GM12878 (cell line): ENCODE results near the gene KDM3B. TPM values are rescaled to one million over a fixed set of nuclear protein-coding genes. Genes with fewer than 3 reads are reported as not detected.

ENCODE experiments used
- ATAC-seq: fragments of 200-7000 bp; cut with Tn5 transposase; 3 replicates; pipeline ENCODE4 v1.9.1; 2020; ENCODE audit warnings: mild to moderate bottlenecking, moderate library complexity
- Bru-seq: library from RNA; stranded (reverse); fragments of 400-500 nt; gene quantifications from one replicate; lab custom pipeline; 2021; lab: Mats Ljungman, UMichigan
- BruChase-seq, 2 experiments: library from RNA; stranded (reverse); fragments of 400-500 nt; gene quantifications; one replicate each; lab custom pipeline; 2021; lab: Mats Ljungman, UMichigan
- BruUV-seq: library from RNA; stranded (reverse); fragments of 400-500 nt; replicated peaks from 2 replicates; lab custom pipeline; 2021; lab: Mats Ljungman, UMichigan
- CTCF ChIA-PET: fragments of 300-600 bp; sonication (Branson Sonifier 250); formaldehyde crosslinking; extraction: SDS; loops from one replicate; lab custom pipeline; 2021; ENCODE audit warnings: inconsistent platforms; lab: Yijun Ruan, JAX
- POLR2A ChIA-PET: fragments of 350-600 bp; formaldehyde crosslinking; extraction: SDS; loops from one replicate; lab custom pipeline; 2021; ENCODE audit warnings: inconsistent platforms; lab: Charles Lee
- RAD21 ChIA-PET: fragments of 300-600 bp; sonication (Branson Sonifier 250); formaldehyde crosslinking; loops from one replicate; lab custom pipeline; 2023; ENCODE audit warnings: antibody characterized with exemption; ENCODE audit not compliant: unreplicated experiment; lab: Charles Lee
- SMC1A ChIA-PET: fragments of 300-600 bp; sonication (Branson Sonifier 250); formaldehyde crosslinking; loops from one replicate; lab custom pipeline; 2023; ENCODE audit not compliant: unreplicated experiment, uncharacterized antibody; lab: Charles Lee
- DNase-seq: peaks from one replicate; pipeline ENCODE4 v3.0.0-alpha.2; 2011; ENCODE audit warnings: low read depth, low spot score
- FAIRE-seq: peaks from 3 replicates; lab custom pipeline; 2011; peaks lifted over from hg19 to GRCh38; lab: Jason Lieb, UNC
- H2AFZ ChIP-seq: 2 replicates; pipeline ENCODE4 v1.6.0; 2011; ENCODE audit warnings: low read depth, low read length, control low read depth; ENCODE audit not compliant: control insufficient read depth
- H3K27ac ChIP-seq: 2 replicates; pipeline ENCODE4 v1.5.1; 2011; ENCODE audit warnings: control low read depth; ENCODE audit not compliant: control insufficient read depth, insufficient read depth
- H3K27me3 ChIP-seq, 2 experiments: replicated peaks in 1 of 2; 2 replicates each; pipeline versions ENCODE4 v1.6.0 to v1.6.1; 2011; ENCODE audit warnings: low read length in 1 of 2; ENCODE audit not compliant: control insufficient read depth in 2 of 2, insufficient read depth in 2 of 2
- H3K36me3 ChIP-seq, 2 experiments: 2 replicates each; pipeline ENCODE4 v1.5.1; 2011; ENCODE audit warnings: low read length in 1 of 2; ENCODE audit not compliant: control insufficient read depth in 2 of 2, insufficient read depth in 2 of 2
- H3K4me1 ChIP-seq: 2 replicates; pipeline ENCODE4 v1.6.1; 2011; ENCODE audit warnings: mild to moderate bottlenecking, low read length, moderate library complexity, mixed read lengths; ENCODE audit not compliant: control insufficient read depth, insufficient read depth
- H3K4me2 ChIP-seq: 2 replicates; pipeline ENCODE4 v1.6.0; 2011; ENCODE audit warnings: control low read depth; ENCODE audit not compliant: control insufficient read depth, insufficient read depth
- H3K4me3 ChIP-seq: fragments of 200-600 bp; sonication (generic); 2 replicates; pipeline ENCODE4 v1.5.1; 2016
- H3K79me2 ChIP-seq: 2 replicates; pipeline ENCODE4 v1.6.0; 2011; ENCODE audit warnings: low read length; ENCODE audit not compliant: control insufficient read depth, insufficient read depth
- H3K9ac ChIP-seq: 2 replicates; pipeline ENCODE4 v1.8.0; 2011; ENCODE audit warnings: low read length, control low read depth, mixed read lengths; ENCODE audit not compliant: control insufficient read depth, insufficient read depth
- H3K9me3 ChIP-seq: replicated peaks from 3 replicates; pipeline ENCODE4 v1.5.1; 2011; ENCODE audit warnings: mild to moderate bottlenecking, low read length; ENCODE audit not compliant: control insufficient read depth, insufficient read depth
- H4K20me1 ChIP-seq: 2 replicates; pipeline ENCODE4 v1.6.0; 2011; ENCODE audit not compliant: control insufficient read depth, insufficient read depth
- ASH2L ChIP-seq: fragments of 300-600, 200-600 bp; sonication (generic); IDR thresholded peaks from 2 replicates; pipeline ENCODE4 v1.6.1; 2017; ENCODE audit warnings: low read depth, mild to moderate bottlenecking, borderline replicate concordance
- CBX3 ChIP-seq: fragments of 200-600 bp; sonication (generic); IDR thresholded peaks from 2 replicates; pipeline ENCODE4 v1.6.1; 2016; ENCODE audit warnings: low read depth, borderline replicate concordance
- CREM ChIP-seq: IDR thresholded peaks from 2 replicates; pipeline ENCODE4 v1.6.1; 2014; ENCODE audit warnings: antibody characterized with exemption, low read depth
- ELK1 ChIP-seq: IDR thresholded peaks from 2 replicates; pipeline ENCODE4 v1.6.1; 2012; ENCODE audit warnings: low read depth, low read length, improper control_type of control experiment
- GABPA ChIP-seq: IDR thresholded peaks from 2 replicates; pipeline ENCODE4 v1.6.1; 2014; ENCODE audit warnings: antibody characterized with exemption, low read depth, mild to moderate bottlenecking, inconsistent platforms
- HDGF ChIP-seq: fragments of 450-650 bp; IDR thresholded peaks from 2 replicates; pipeline ENCODE4 v1.6.1; 2016; ENCODE audit warnings: antibody characterized with exemption
- KDM1A ChIP-seq: fragments of 200-600 bp; sonication (generic); IDR thresholded peaks from 2 replicates; pipeline ENCODE4 v1.6.1; 2016; ENCODE audit warnings: borderline replicate concordance
- MAX ChIP-seq: IDR thresholded peaks from 2 replicates; pipeline ENCODE4 v1.6.1; 2012; ENCODE audit warnings: low read depth, low read length, improper control_type of control experiment
- PML ChIP-seq: IDR thresholded peaks from 2 replicates; pipeline ENCODE4 v1.6.1; 2012; ENCODE audit warnings: low read length, inconsistent platforms
- POU2F2 ChIP-seq: IDR thresholded peaks from 3 replicates; pipeline ENCODE4 v1.6.1; 2011; ENCODE audit warnings: low read depth, mild to moderate bottlenecking, low read length, borderline replicate concordance
- SIN3A ChIP-seq: IDR thresholded peaks from 2 replicates; pipeline ENCODE4 v1.6.1; 2012; ENCODE audit warnings: low read depth, low read length, improper control_type of control experiment
- SMARCA5 ChIP-seq: fragments of 450-650 bp; IDR thresholded peaks from 2 replicates; pipeline ENCODE4 v1.6.1; 2017; ENCODE audit warnings: mild to moderate bottlenecking
- SMC3 ChIP-seq: IDR thresholded peaks from 2 replicates; pipeline ENCODE4 v1.6.1; 2011; ENCODE audit warnings: low read length, improper control_type of control experiment, borderline replicate concordance
- SPI1 ChIP-seq: IDR thresholded peaks from 2 replicates; pipeline ENCODE4 v1.6.1; 2011; ENCODE audit warnings: low read depth, mild to moderate bottlenecking, low read length, moderate library complexity, borderline replicate concordance; ENCODE audit not compliant: insufficient read depth
- USF2 ChIP-seq: IDR thresholded peaks from 2 replicates; pipeline ENCODE4 v1.6.1; 2011; ENCODE audit warnings: low read depth, low read length, improper control_type of control experiment, borderline replicate concordance
- ZNF274 ChIP-seq: IDR thresholded peaks from one replicate; pipeline ENCODE4 v1.8.0; 2011; ENCODE audit not compliant: insufficient read length, insufficient read depth
- ZNF622 ChIP-seq: fragments of 450-650 bp; IDR thresholded peaks from 2 replicates; pipeline ENCODE4 v1.6.1; 2017; ENCODE audit warnings: mild to moderate bottlenecking, inconsistent platforms
- whole genome bisulfite sequencing: methylation state at CpG from one replicate; pipeline ENCODE4 v1.1.6; 2016; ENCODE audit warnings: low lambda C conversion rate; ENCODE audit not compliant: insufficient replicate concordance, insufficient coverage; ENCODE audit errors: missing lambda C conversion rate; 5-methylcytosine and 5-hydroxymethylcytosine counted together
- in situ Hi-C: fragments of 300-500 bp; cut with MboI; formaldehyde crosslinking; loops from 9 replicates; pipeline ENCODE4 v1.14.3; 2018; ENCODE audit warnings: mixed read lengths
- intact Hi-C: fragments of 100-400 bp; cut with micrococcal nuclease; formaldehyde crosslinking; loops from one replicate; pipeline ENCODE4 v1.14.2; 2022; ENCODE audit not compliant: unreplicated experiment
- long read RNA-seq, 2 experiments: library from polyadenylated mRNA; unstranded; transcript quantifications; one replicate each; pipeline ENCODE4 v2.0.0, GENCODE V29; 2019 to 2020
- polyA minus RNA-seq, 3 experiments: library from RNA; depleted of rRNA, polyadenylated mRNA; stranded (reverse); fragments of >200 nt; gene quantifications; 2 replicates each; pipeline ENCODE4 v1.2.3, GENCODE V29; 2011
- polyA plus RNA-seq, 11 experiments: library from polyadenylated mRNA; depleted of rRNA in 4 of 11; unstranded in 6 of 11; stranded (reverse) in 5 of 11; fragments of >200 nt; fragmentation: Nextera tagmentation in 4 of 11; fragmentation: Illumina TruSeq in 1 of 11; extraction: Ambion mirVana in 4 of 11; extraction: Trizol in 1 of 11; gene quantifications; 1 replicate in 1 of 11; 2 replicates in 10 of 11; pipeline versions ENCODE4 v1.2.1 to v1.2.3, GENCODE V29; 2011 to 2016; ENCODE audit warnings: inconsistent platforms in 2 of 11, missing spikeins in 2 of 11, low read depth in 1 of 11
- total RNA-seq, 4 experiments: library from RNA; depleted of rRNA in 3 of 4; stranded (reverse); fragments of >200 nt in 3 of 4; fragmentation: Illumina TruSeq in 1 of 4; extraction: Trizol in 1 of 4; gene quantifications; 2 replicates each; pipeline versions ENCODE4 v1.2.1 to v1.2.3, GENCODE V29; 2013 to 2021

Gene KDM3B
- total RNA-seq (2013; cell fraction: nucleolus; rRNA removed) = 82.4 and 90.1 TPM in 2 replicates
- total RNA-seq (2014; rRNA removed) (30.3 and 32.0 TPM in 2 replicates), total RNA-seq (2014; rRNA removed; fragmentation: Illumina TruSeq; extraction: Trizol) (30.5 and 30.9 TPM in 2 replicates), total RNA-seq (2021) (41.0 and 43.1 TPM in 2 replicates), polyA plus RNA-seq (2011; rRNA removed) (31.3 and 35.0 TPM in 2 replicates), polyA plus RNA-seq (2014; fragmentation: Illumina TruSeq; extraction: Trizol) (45.7 and 52.5 TPM in 2 replicates), polyA plus RNA-seq (2014; fragmentation: Nextera tagmentation; extraction: Ambion mirVana) (1 to 10 TPM; 8.5 to 9.6 TPM), polyA plus RNA-seq (2014; rRNA removed) (26.7 and 27.7 TPM in 2 replicates), polyA plus RNA-seq (2016; fragmentation: Nextera tagmentation; extraction: Ambion mirVana) (10 to 100 TPM; 13.9 to 14.8 TPM), polyA minus RNA-seq (2011; rRNA and poly(A)+ RNA removed) (50.0 and 67.0 TPM in 2 replicates), Bru-seq, nascent RNA (percentile 81 among the genes with signal in this experiment), BruChase-seq, experiment 1, labeled RNA remaining after a 6-hour chase (percentile 84 among the genes with signal in this experiment), BruChase-seq, experiment 2, labeled RNA remaining after a 2-hour chase (percentile 84 among the genes with signal in this experiment)
- polyA plus RNA-seq (2011; ENCODE audit: low read depth) = 24.3 TPM
- 16.1 and 20.2 TPM in 2 replicates for polyA plus RNA-seq (2011; cell fraction: cytosol; rRNA removed)
- 32.7 and 33.7 TPM in 2 replicates for polyA plus RNA-seq (2011; cell fraction: nucleus; rRNA removed)
- 24.3 and 27.3 TPM in 2 replicates for polyA plus RNA-seq (2012)
- polyA minus RNA-seq (2011; cell fraction: cytosol; rRNA and poly(A)+ RNA removed) = 20.2 and 25.3 TPM in 2 replicates
- 18.3 and 29.3 TPM in 2 replicates for polyA minus RNA-seq (2011; cell fraction: nucleus; rRNA and poly(A)+ RNA removed)
- long read RNA-seq, experiment 1, partial matches to known transcripts = 4 of 6 reads
- long read RNA-seq, experiment 1, other reads (novel, unspliced or antisense) = 2 of 6 reads
- long read RNA-seq, experiment 2, partial matches to known transcripts = 24 of 32 reads
- long read RNA-seq, experiment 2, other reads (novel, unspliced or antisense) = 7 of 32 reads

- Histone ChIP-seq H3K4me3 (peak within 1 kb of the TSS; percentile 99), H3K36me3 (peaks cover 4 to 12% of the 10 kb centered on the region in 2 experiments; a peak in 2 of 4 replicates), H3K4me1 (peaks cover 3% of the 10 kb centered on the region), H3K27ac (peak within 1 kb of the TSS; percentile 93), H3K9ac (peak within 1 kb of the TSS; percentile 96), H3K27me3 (no peaks in the 10 kb centered on the region), H3K4me2 (peak within 1 kb of the TSS; percentile 90; the same call in 1 of the 2 replicates), H4K20me1 (no peaks in the 10 kb centered on the region), H3K9me3 (no peaks in the 10 kb centered on the region), H2AFZ (peak within 1 kb of the TSS; percentile 75), H3K79me2 (peaks cover 42% of the 10 kb centered on the region)
- 11% methylated on average over 25 of the region's 30 CpGs for WGBS
- intact Hi-C loops (loop anchor here (1.0 to 10.0 kb wide), 3 partner anchors 15 to 317 kb away; partner anchors contain the start of genes BRD8, FAM13B and KIF20A), in situ Hi-C loops (no loop called here)
- ChIA-PET CTCF (interaction anchor here (0.5 to 7.7 kb wide), 30 partner anchors 9 to 463 kb away, joined by 3 to 266 read pairs (median 5); partner anchors contain the start of genes BRD8, CDC23, CDC25C and EGR1), POLR2A (interaction anchor here (0.7 to 8.9 kb wide), 10 partner anchors 14 to 225 kb away, joined by 3 to 143 read pairs (median 9); partner anchors contain the start of genes BRD8, CDC23, CDC25C and EGR1), RAD21 (interaction anchor here (0.8 to 4.0 kb wide), 6 partner anchors 12 to 173 kb away, joined by 3 to 22 read pairs (median 8); partner anchors contain the start of genes BRD8, CDC25C, FAM53C and KIF20A), SMC1A (interaction anchor here (1.7 to 6.5 kb wide), 4 partner anchors 13 to 55 kb away, joined by 5 to 102 read pairs (median 27); partner anchors contain the start of genes CDC25C and FAM53C)
- no TSS peak for BruUV-seq
- DNase-seq = peak; percentile 55
- FAIRE-seq = peak; percentile 72
- ATAC-seq = peak; percentile 77
- TF ChIP-seq PML (no peak), POU2F2 (0 out of 3 replicates have a peak, but pooled peaks have one; percentile 60), ZNF274 (no peak), SIN3A (no peak), CREM (0 out of 2 replicates have a peak, but pooled peaks have one; percentile 2), HDGF (0 out of 2 replicates have a peak, but pooled peaks have one; percentile 20), MAX (no peak; the same call in 1 of the 2 replicates), ELK1 (0 out of 2 replicates have a peak, but pooled peaks have one; percentile 27), ASH2L (no peak), GABPA (no peak), ZNF622 (no peak), SMARCA5 (peak; percentile 100), CBX3 (no peak), KDM1A (no peak), SPI1 (peak; percentile 69; the same call in 1 of the 2 replicates), SMC3 (0 out of 2 replicates have a peak, but pooled peaks have one; percentile 25), USF2 (no peak)
Observed at GRCh38 chr5:138352071-138352721, at the start of gene KDM3B. Gene KDM3B, plus strand, starts transcription at chr5:138352685. Its CDS starts 111 bp downstream, at chr5:138352796.
